Measurements from ENCODE around the gene OR3A2. TPM values are rescaled to one million over a fixed set of nuclear protein-coding genes. Genes with fewer than 3 reads are reported as not detected.
"Not testable (repeated sequence)": the region's sequence is repeated elsewhere in the genome, so short reads cannot be mapped to it uniquely, and the experiment has no call there.

The OR3A2 gene
- polyA plus RNA-seq, 1 donor (not counting 4 experiments of a cell fraction or from before 2014, with no cell fraction given): not detected

DNA sequence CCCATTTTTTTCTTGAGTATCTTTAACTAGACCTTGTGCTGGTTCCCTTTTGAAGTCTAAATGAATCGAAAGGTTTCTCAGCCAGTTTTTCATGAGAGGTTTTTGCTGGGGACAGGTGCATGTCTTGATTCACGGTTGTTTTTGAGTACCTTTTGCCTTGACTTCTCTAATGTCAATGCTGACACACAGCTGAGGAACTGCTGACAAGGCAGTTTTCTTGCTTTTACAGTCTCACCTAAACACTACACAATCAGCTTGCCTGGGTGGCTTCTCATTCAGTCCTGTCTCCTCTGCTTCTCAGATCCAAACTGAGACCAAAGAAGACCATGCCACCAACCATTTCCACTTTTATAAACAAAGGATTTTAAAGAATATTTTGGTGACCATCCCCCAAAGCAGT, 32.1 kb upstream of the OR3A2 start:
- H3K9ac ChIP-seq (ENCODE audit: control insufficient read depth, extremely low read depth, insufficient read depth, low read length): no peak overlapping the region

DNA sequence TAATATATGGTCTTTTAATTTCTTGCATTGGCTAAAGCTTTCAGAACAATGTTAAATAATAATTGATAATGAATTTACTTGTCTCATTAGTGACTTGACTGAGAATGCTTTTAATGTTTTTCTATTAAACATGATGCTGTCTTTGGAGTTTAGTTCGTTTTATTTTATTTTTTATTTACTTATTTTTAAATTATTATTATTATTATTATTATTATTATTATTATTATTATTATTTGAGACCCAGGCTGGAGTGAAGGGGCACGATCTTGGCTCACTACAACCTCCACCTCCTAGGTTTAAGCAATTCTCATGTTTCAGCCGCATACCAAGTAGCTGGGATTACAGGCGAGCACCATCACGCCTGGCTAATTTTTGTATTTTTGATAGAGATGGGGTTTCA, 29.5 kb upstream of the OR3A2 start:
- H3K4me1 ChIP-seq (ENCODE audit: control insufficient read depth, extremely low read depth, insufficient read depth, low read length): no peaks in the 10 kb centered on the region
- DNase-seq (ENCODE audit: low read depth, low spot score) (no peak), FAIRE-seq (no peak)
- no peak overlapping the region for H3K9ac ChIP-seq (ENCODE audit: control insufficient read depth, extremely low read depth, insufficient read depth, low read length)
- dilution Hi-C loops (cut with MboI; ENCODE audit: extremely low pct_ligation_motif_present, low sequenced_read_pairs): no loop called here
- no peaks in the 10 kb centered on the region for H3K9me1 ChIP-seq (ENCODE audit: control insufficient read depth, extremely low read depth, insufficient read depth, low read length)
- H3K4me3 ChIP-seq (ENCODE audit: control insufficient read depth in 2 of 3, extremely low read depth in 1 of 3, insufficient read depth in 2 of 3, low read depth in 1 of 3, low read length in 3 of 3): no peak overlapping the region
- H3K9me3 ChIP-seq (ENCODE audit: control insufficient read depth, low read depth, low read length): no peaks in the 10 kb centered on the region
- H3K79me2 ChIP-seq (ENCODE audit: control insufficient read depth, insufficient read depth, low read length): no peaks in the 10 kb centered on the region
- TF ChIP-seq EZH2 (IDR thresholded peaks at IDR 0.05; ENCODE audit: low read length): no peak
- TF ChIP-seq, protein P1, sequence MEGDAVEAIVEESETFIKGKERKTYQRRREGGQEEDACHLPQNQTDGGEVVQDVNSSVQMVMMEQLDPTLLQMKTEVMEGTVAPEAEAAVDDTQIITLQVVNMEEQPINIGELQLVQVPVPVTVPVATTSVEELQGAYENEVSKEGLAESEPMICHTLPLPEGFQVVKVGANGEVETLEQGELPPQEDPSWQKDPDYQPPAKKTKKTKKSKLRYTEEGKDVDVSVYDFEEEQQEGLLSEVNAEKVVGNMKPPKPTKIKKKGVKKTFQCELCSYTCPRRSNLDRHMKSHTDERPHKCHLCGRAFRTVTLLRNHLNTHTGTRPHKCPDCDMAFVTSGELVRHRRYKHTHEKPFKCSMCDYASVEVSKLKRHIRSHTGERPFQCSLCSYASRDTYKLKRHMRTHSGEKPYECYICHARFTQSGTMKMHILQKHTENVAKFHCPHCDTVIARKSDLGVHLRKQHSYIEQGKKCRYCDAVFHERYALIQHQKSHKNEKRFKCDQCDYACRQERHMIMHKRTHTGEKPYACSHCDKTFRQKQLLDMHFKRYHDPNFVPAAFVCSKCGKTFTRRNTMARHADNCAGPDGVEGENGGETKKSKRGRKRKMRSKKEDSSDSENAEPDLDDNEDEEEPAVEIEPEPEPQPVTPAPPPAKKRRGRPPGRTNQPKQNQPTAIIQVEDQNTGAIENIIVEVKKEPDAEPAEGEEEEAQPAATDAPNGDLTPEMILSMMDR (optimal IDR thresholded peaks at IDR 0.05 in 1 of 3, IDR thresholded peaks at IDR 0.05 in 1 of 3, conservative IDR thresholded peaks at IDR 0.05 in 1 of 3; ENCODE audit: extremely low read depth in 1 of 3, insufficient read depth in 2 of 3, low read length in 3 of 3): no peak
- no peak overlapping the region for H2AFZ ChIP-seq (ENCODE audit: control insufficient read depth, low read length)
- H3K36me3 ChIP-seq (ENCODE audit: control insufficient read depth in 2 of 2, extremely low read depth in 1 of 2, insufficient read depth in 2 of 2, low read length in 2 of 2): no peaks in the 10 kb centered on the region
- no peak overlapping the region for H3K4me2 ChIP-seq (ENCODE audit: control insufficient read depth, extremely low read depth, insufficient read depth, low read depth, low read length)
- H3K27me3 ChIP-seq (ENCODE audit: control insufficient read depth, extremely low read depth, insufficient read depth, low read length): no peaks in the 10 kb centered on the region
- H4K20me1 ChIP-seq (ENCODE audit: control insufficient read depth, extremely low read depth, insufficient read depth, low read length): no peaks in the 10 kb centered on the region
- H3K27ac ChIP-seq (ENCODE audit: control insufficient read depth, insufficient read depth, low read length): no peak overlapping the region

More for the DNA sequence above, 32.1 kb upstream of the OR3A2 start:
- Histone ChIP-seq H3K36me3 (ENCODE audit: control insufficient read depth in 2 of 2, extremely low read depth in 1 of 2, insufficient read depth in 2 of 2, low read length in 2 of 2) (no peaks in the 10 kb centered on the region), H3K4me1 (ENCODE audit: control insufficient read depth, extremely low read depth, insufficient read depth, low read length) (no peaks in the 10 kb centered on the region), H3K4me3 (ENCODE audit: control insufficient read depth in 2 of 3, extremely low read depth in 1 of 3, insufficient read depth in 2 of 3, low read depth in 1 of 3, low read length in 3 of 3) (no peak overlapping the region), H3K9me1 (ENCODE audit: control insufficient read depth, extremely low read depth, insufficient read depth, low read length) (no peaks in the 10 kb centered on the region), H3K9me3 (ENCODE audit: control insufficient read depth, low read depth, low read length) (no peaks in the 10 kb centered on the region), H3K27ac (ENCODE audit: control insufficient read depth, insufficient read depth, low read length) (no peak overlapping the region), H3K27me3 (ENCODE audit: control insufficient read depth, extremely low read depth, insufficient read depth, low read length) (no peaks in the 10 kb centered on the region), H3K79me2 (ENCODE audit: control insufficient read depth, insufficient read depth, low read length) (no peaks in the 10 kb centered on the region), H3K4me2 (ENCODE audit: control insufficient read depth, extremely low read depth, insufficient read depth, low read depth, low read length) (no peak overlapping the region), H4K20me1 (ENCODE audit: control insufficient read depth, extremely low read depth, insufficient read depth, low read length) (no peaks in the 10 kb centered on the region), H2AFZ (ENCODE audit: control insufficient read depth, low read length) (no peak overlapping the region)
- TF ChIP-seq, protein P1 (optimal IDR thresholded peaks at IDR 0.05 in 1 of 3, IDR thresholded peaks at IDR 0.05 in 1 of 3, conservative IDR thresholded peaks at IDR 0.05 in 1 of 3; ENCODE audit: extremely low read depth in 1 of 3, insufficient read depth in 2 of 3, low read length in 3 of 3): no peak
- TF ChIP-seq EZH2 (IDR thresholded peaks at IDR 0.05; ENCODE audit: low read length): no peak
- dilution Hi-C loops (cut with MboI; ENCODE audit: extremely low pct_ligation_motif_present, low sequenced_read_pairs): no loop called here
- FAIRE-seq (no peak), DNase-seq (ENCODE audit: low read depth, low spot score) (no peak)

DNA sequence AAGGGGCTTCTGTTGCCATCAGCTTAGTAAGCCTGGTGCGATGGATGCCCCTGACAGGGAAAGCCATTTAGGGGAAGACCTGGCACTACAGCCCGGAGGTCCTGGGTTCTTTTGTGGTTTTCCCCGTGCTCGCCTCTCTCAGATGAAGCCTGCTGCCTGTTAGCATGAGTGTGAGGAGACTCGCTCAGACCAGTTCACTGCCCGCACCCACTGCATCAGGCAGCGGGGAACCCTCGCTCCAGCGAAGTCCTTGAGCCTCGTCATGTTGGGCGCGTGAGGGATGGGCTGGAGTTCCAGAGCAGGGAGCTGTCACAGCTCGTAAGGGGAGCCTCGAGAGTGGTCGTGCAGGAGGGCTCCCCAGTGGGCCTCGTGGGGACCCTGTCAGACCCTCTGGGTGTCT, 26.1 kb upstream of the OR3A2 start:
- H3K9me1 ChIP-seq (ENCODE audit: control insufficient read depth, extremely low read depth, insufficient read depth, low read length); H3K4me1 ChIP-seq (ENCODE audit: control insufficient read depth, extremely low read depth, insufficient read depth, low read length); H2AFZ ChIP-seq (ENCODE audit: control insufficient read depth, low read length); H3K79me2 ChIP-seq (ENCODE audit: control insufficient read depth, insufficient read depth, low read length); H3K9me3 ChIP-seq (ENCODE audit: control insufficient read depth, low read depth, low read length); dilution Hi-C loops (cut with MboI; ENCODE audit: extremely low pct_ligation_motif_present, low sequenced_read_pairs); H3K36me3 ChIP-seq (ENCODE audit: control insufficient read depth in 2 of 2, extremely low read depth in 1 of 2, insufficient read depth in 2 of 2, low read length in 2 of 2); H3K27me3 ChIP-seq (ENCODE audit: control insufficient read depth, extremely low read depth, insufficient read depth, low read length); H3K9ac ChIP-seq (ENCODE audit: control insufficient read depth, extremely low read depth, insufficient read depth, low read length); H3K27ac ChIP-seq (ENCODE audit: control insufficient read depth, insufficient read depth, low read length); FAIRE-seq; H4K20me1 ChIP-seq (ENCODE audit: control insufficient read depth, extremely low read depth, insufficient read depth, low read length); H3K4me3 ChIP-seq (ENCODE audit: control insufficient read depth in 2 of 3, extremely low read depth in 1 of 3, insufficient read depth in 2 of 3, low read depth in 1 of 3, low read length in 3 of 3); H3K4me2 ChIP-seq (ENCODE audit: control insufficient read depth, extremely low read depth, insufficient read depth, low read depth, low read length); DNase-seq (ENCODE audit: low read depth, low spot score): not testable (repeated sequence)
